Progenitor cell of endocrine pancreas (in vitro differentiated cells): ENCODE data around the gene NF2. TPM values are rescaled to one million over a fixed set of nuclear protein-coding genes. Genes with fewer than 3 reads are reported as not detected.

Source experiments
- DNase-seq: peaks from one replicate; pipeline ENCODE4 v3.0.0; 2021; ENCODE audit warnings: low spot score; ENCODE audit not compliant: unreplicated experiment
- H3K27ac Mint-ChIP-seq: 2 replicates; pipeline ENCODE4 v1.8.0; 2021; ENCODE audit warnings: mild to moderate bottlenecking, moderate library complexity, mixed read lengths
- H3K27me3 Mint-ChIP-seq: 2 replicates; pipeline ENCODE4 v1.8.0; 2021; ENCODE audit warnings: mixed read lengths
- H3K36me3 Mint-ChIP-seq: 2 replicates; pipeline ENCODE4 v1.8.0; 2022; ENCODE audit warnings: mixed read lengths; ENCODE audit not compliant: insufficient read depth
- H3K4me1 Mint-ChIP-seq: 2 replicates; pipeline ENCODE4 v1.8.0; 2021; ENCODE audit warnings: low read depth, mixed read lengths
- H3K4me3 Mint-ChIP-seq: 2 replicates; pipeline ENCODE4 v1.8.0; 2021; ENCODE audit warnings: low read depth, mild to moderate bottlenecking, moderate library complexity, mixed read lengths
- H3K9me3 Mint-ChIP-seq: 2 replicates; pipeline ENCODE4 v1.8.0; 2021; ENCODE audit warnings: low read depth, mixed read lengths
- CTCF ChIP-seq: fragments of 200-600 bp; sonication (generic); IDR thresholded peaks from one replicate; pipeline ENCODE4 v1.5.0; 2021; ENCODE audit warnings: antibody characterized with exemption, mild to moderate bottlenecking; ENCODE audit not compliant: unreplicated experiment
- total RNA-seq: library from RNA; stranded (reverse); gene quantifications from 2 replicates; pipeline ENCODE4 v1.2.1, GENCODE V29; 2021

The NF2 gene
- total RNA-seq, 1 donor from 2014 or later: 37.1 TPM

GRCh38 chr22:29660021-29660420 lies 56.6 kb downstream of the NF2 start:
- Mint-ChIP-seq H3K36me3 (peaks cover 17% of the 10 kb centered on the region), H3K9me3 (no peaks in the 10 kb centered on the region), H3K4me3 (no peak overlapping the region), H3K4me1 (no peaks in the 10 kb centered on the region), H3K27me3 (no peaks in the 10 kb centered on the region), H3K27ac (no peak overlapping the region)
- TF ChIP-seq CTCF: no peak
- DNase-seq: no peak

DNA sequence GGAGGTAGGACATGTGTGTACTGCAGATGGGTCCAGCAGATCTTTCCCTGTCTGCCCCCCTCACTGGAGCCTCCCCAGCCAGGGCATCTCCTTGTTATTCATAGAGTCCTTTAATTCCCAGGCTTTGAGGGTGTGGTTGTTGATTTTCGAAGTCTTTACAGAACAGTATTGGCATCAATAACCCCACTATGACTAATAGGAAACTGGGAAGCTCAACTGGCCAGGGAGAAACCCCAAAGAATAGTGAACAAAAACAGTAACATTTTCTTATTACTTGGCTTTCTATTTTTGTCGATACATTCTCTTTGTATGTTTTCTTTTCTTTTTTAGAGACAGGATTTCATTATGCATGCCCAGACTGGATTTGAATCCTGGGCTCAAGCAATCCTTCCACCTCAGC lies 57.9 kb downstream of the NF2 start:
- H3K36me3 Mint-ChIP-seq: peaks cover 16% of the 10 kb centered on the region
- H3K4me1 Mint-ChIP-seq: no peaks in the 10 kb centered on the region
- no peak overlapping the region for H3K27ac Mint-ChIP-seq
- H3K27me3 Mint-ChIP-seq: no peaks in the 10 kb centered on the region
- no peaks in the 10 kb centered on the region for H3K9me3 Mint-ChIP-seq
- TF ChIP-seq CTCF: no peak
- no peak overlapping the region for H3K4me3 Mint-ChIP-seq
- no peak for DNase-seq

- Mint-ChIP-seq H3K36me3 (peaks cover 18% of the 10 kb centered on the region), H3K27me3 (no peaks in the 10 kb centered on the region), H3K9me3 (no peaks in the 10 kb centered on the region), H3K4me3 (no peak overlapping the region), H3K4me1 (no peaks in the 10 kb centered on the region), H3K27ac (no peak overlapping the region)
- no peak for TF ChIP-seq CTCF
- DNase-seq: no peak
Observed at GRCh38 chr22:29663180-29663821, 59.9 kb downstream of the NF2 start.

DNA sequence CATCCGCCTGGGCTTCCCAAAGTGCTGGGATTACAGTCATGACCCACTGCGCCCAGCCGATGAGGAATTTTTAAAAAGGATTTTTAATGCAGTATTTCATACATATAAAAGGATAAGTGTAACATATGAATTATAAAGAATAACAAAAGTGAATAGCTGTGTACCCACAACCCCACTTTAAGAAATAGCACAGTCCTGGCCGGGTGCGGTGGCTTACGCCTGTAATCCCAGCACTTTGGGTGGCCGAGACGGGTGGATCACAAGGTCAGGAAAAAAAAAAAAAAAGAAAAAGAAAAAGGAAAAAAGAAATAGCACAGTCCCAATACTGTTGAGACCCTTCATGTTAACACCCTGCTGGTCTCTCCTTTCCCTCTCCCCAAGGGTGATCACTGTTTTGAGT lies 62.1 kb downstream of the NF2 start:
- no peak for DNase-seq
- Mint-ChIP-seq H3K36me3 (peaks cover 16% of the 10 kb centered on the region), H3K4me3 (no peak overlapping the region)

DNA sequence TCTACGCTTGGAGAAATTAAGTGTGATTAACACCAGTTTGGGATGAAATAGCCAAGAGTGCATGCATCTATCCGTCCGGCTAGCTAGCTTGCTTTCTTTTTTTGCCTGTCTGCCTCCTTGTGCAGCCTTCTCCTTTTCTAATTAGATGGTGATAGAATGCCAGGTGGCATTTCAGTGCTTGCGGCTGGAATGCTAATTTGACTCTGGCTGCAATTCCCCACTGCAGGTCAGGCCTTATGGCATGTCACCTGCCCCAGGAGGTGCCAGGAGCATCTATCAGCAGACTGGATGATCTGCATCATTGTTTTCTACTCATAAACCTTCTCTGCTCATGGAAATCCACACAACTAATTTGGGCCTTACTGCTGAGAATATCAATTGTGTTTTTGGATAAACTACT lies 65.2 kb downstream of the NF2 start:
- Mint-ChIP-seq H3K4me3 (no peak overlapping the region), H3K4me1 (no peaks in the 10 kb centered on the region), H3K27me3 (no peaks in the 10 kb centered on the region), H3K9me3 (no peaks in the 10 kb centered on the region), H3K27ac (no peak overlapping the region), H3K36me3 (peaks cover 12% of the 10 kb centered on the region)
- TF ChIP-seq CTCF: no peak
- DNase-seq: no peak

More for the DNA sequence above, 62.1 kb downstream of the NF2 start:
- no peak for TF ChIP-seq CTCF
- Mint-ChIP-seq H3K27ac (no peak overlapping the region), H3K4me1 (no peaks in the 10 kb centered on the region), H3K9me3 (no peaks in the 10 kb centered on the region), H3K27me3 (no peaks in the 10 kb centered on the region)
